Fibroblast of the aortic adventitia (primary cell): ENCODE measurements around the gene KYNU. TPM values are rescaled to one million over a fixed set of nuclear protein-coding genes. Genes with fewer than 3 reads are reported as not detected.
"Not testable (repeated sequence)": the region's sequence is repeated elsewhere in the genome, so short reads cannot be mapped to it uniquely, and the experiment has no call there.

Source experiments
- DNase-seq: peaks from one replicate; pipeline ENCODE4 v3.0.0-alpha.2; 2010; ENCODE audit warnings: low read depth
- H3K4me3 ChIP-seq: 2 replicates; pipeline ENCODE4 v1.5.1; 2011; ENCODE audit warnings: low read depth, mild to moderate bottlenecking, control low read depth, low read length, moderate library complexity
- small RNA-seq: library from RNA; depleted of rRNA; stranded (forward); fragments of <200 nt; gene quantifications from one replicate; pipeline ENCODE3, GENCODE V24; 2012
- total RNA-seq: library from RNA; depleted of rRNA; stranded (reverse); fragments of >200 nt; gene quantifications from 2 replicates; pipeline ENCODE4 v1.2.3, GENCODE V29; 2012; ENCODE audit warnings: low replicate concordance
- TF ChIP-seq, protein P1 (sequence below): IDR thresholded peaks from 2 replicates; pipeline ENCODE4 v1.5.1; 2011; ENCODE audit warnings: mild to moderate bottlenecking, low read length, control low read depth, inconsistent platforms; ENCODE audit not compliant: insufficient read depth

Gene KYNU
- total RNA-seq, 1 donor = 1.3 TPM

DNA sequence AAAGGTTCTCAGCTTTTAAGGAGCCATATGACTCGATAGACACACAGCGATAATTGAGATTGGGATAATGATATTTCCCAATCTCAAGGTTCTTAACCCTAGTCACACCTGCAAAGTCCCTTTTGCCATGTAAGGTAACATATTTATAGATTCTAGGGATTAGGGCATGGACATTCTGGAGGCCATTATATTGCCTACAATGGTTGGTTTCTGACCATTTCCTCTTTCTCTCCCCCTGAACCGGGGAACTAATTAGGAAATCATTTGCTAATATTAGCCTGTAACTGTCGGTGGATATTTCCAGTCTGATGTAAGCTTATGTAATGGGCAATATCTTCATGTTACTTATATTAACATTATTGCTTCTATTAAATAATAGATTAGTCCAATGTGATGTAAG lies 210.9 kb downstream of the KYNU start:
- no peak overlapping the region for H3K4me3 ChIP-seq
- TF ChIP-seq, protein P1, sequence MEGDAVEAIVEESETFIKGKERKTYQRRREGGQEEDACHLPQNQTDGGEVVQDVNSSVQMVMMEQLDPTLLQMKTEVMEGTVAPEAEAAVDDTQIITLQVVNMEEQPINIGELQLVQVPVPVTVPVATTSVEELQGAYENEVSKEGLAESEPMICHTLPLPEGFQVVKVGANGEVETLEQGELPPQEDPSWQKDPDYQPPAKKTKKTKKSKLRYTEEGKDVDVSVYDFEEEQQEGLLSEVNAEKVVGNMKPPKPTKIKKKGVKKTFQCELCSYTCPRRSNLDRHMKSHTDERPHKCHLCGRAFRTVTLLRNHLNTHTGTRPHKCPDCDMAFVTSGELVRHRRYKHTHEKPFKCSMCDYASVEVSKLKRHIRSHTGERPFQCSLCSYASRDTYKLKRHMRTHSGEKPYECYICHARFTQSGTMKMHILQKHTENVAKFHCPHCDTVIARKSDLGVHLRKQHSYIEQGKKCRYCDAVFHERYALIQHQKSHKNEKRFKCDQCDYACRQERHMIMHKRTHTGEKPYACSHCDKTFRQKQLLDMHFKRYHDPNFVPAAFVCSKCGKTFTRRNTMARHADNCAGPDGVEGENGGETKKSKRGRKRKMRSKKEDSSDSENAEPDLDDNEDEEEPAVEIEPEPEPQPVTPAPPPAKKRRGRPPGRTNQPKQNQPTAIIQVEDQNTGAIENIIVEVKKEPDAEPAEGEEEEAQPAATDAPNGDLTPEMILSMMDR = no peak
- no peak for DNase-seq

DNA sequence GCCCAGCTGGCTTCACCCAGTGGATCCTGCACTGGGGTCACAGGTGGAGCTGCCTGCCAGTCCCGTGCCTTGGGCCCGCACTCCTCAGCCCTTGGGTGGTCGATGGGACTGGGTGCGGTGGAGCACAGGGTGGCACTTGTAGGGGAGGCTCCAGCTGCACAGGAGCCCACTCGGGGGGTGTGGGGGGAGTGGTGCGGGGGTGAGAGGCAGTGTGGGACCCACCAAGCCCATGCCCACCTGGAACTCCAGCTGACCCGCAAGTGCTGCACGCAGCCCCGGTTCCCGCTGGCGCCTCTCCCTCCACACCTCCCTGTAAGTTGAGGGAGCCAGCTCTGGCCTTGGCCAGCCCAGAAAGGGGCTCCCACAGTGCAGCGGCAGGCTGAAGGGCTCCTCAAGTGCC lies 212.1 kb downstream of the KYNU start:
- DNase-seq, H3K4me3 ChIP-seq: not testable (repeated sequence)

Small RNA genes within 50 kb of the gene (small RNA-seq; reads per million reads assigned to genes)
- gene MTND4LP12 = not detected
